K562 (cell line): ENCODE data around the gene AQP5. TPM values are rescaled to one million over a fixed set of nuclear protein-coding genes. Genes with fewer than 3 reads are reported as not detected.

Source experiments
- BRF2 ChIP-seq: IDR thresholded peaks from 3 replicates; pipeline ENCODE4 v1.6.1; 2011; ENCODE audit warnings: borderline replicate concordance, mild to moderate bottlenecking; ENCODE audit not compliant: insufficient read length, insufficient read depth
- CBFB ChIP-seq: sonication (generic); formaldehyde crosslinking; IDR thresholded peaks from 2 replicates; pipeline ENCODE4 v1.4.0; 2020; ENCODE audit warnings: mild to moderate bottlenecking, missing genetic modification reagents
- CBX8 ChIP-seq: fragments of 200-600 bp; sonication (generic); IDR thresholded peaks from 2 replicates; pipeline ENCODE4 v1.6.1; 2012; ENCODE audit warnings: borderline replicate concordance, mixed run types, low read depth, mild to moderate bottlenecking, moderate library complexity, mixed read lengths, low read length, control low read depth, inconsistent platforms; ENCODE audit not compliant: poor library complexity, severe bottlenecking; ENCODE audit errors: extremely low read depth
- CREM ChIP-seq: IDR thresholded peaks from 2 replicates; pipeline ENCODE4 v1.6.1; 2014; ENCODE audit warnings: antibody characterized with exemption, low read depth
- IFI16 ChIP-seq: fragments of 250-450 bp; sonication (Bioruptor Pico); IDR thresholded peaks from 2 replicates; pipeline ENCODE4 v2.1.2; 2022; ENCODE audit warnings: mild to moderate bottlenecking, inconsistent platforms
- MAX ChIP-seq: sonication (generic); formaldehyde crosslinking; IDR thresholded peaks from 2 replicates; pipeline ENCODE4 v1.9.0; 2022; ENCODE audit warnings: mild to moderate bottlenecking, missing genetic modification reagents
- MNT ChIP-seq, 2 experiments: fragments of 450-650 bp; conservative IDR thresholded peaks; 2 replicates each; pipeline ENCODE4 v1.6.1; 2017; ENCODE audit warnings: mild to moderate bottlenecking in 2 of 2, moderate library complexity in 2 of 2
- NKRF ChIP-seq: fragments of 450-650 bp; IDR thresholded peaks from 2 replicates; pipeline ENCODE4 v1.6.1; 2016; ENCODE audit warnings: borderline replicate concordance
- SAFB ChIP-seq: fragments of 200-400 bp; formaldehyde crosslinking; IDR thresholded peaks from 2 replicates; pipeline ENCODE4 v1.6.1; 2017; ENCODE audit warnings: low read depth, low read length, borderline replicate concordance
- SETDB1 ChIP-seq: IDR thresholded peaks from one replicate; pipeline ENCODE4 v1.6.1; 2012; ENCODE audit warnings: low read length, control low read depth, inconsistent platforms
- ZNF324 ChIP-seq: fragments of 250-450 bp; sonication (Bioruptor Pico); IDR thresholded peaks from 2 replicates; pipeline ENCODE4 v1.4.0; 2020; ENCODE audit warnings: mild to moderate bottlenecking
- ZNF57 ChIP-seq: fragments of 450-650 bp; formaldehyde crosslinking; IDR thresholded peaks from 2 replicates; pipeline ENCODE4 v1.4.0; 2020; ENCODE audit warnings: mild to moderate bottlenecking, moderate library complexity
- polyA plus RNA-seq, 8 experiments: library from polyadenylated mRNA; depleted of rRNA in 4 of 8; stranded (reverse) in 5 of 8; unstranded in 3 of 8; fragments of >200 nt; fragmentation: Nextera tagmentation in 2 of 8; fragmentation: Illumina TruSeq in 1 of 8; extraction: Ambion mirVana in 2 of 8; extraction: Trizol in 1 of 8; gene quantifications; 2 replicates each; pipeline versions ENCODE4 v1.2.1 to v1.2.3, GENCODE V29; 2011 to 2014; ENCODE audit warnings: inconsistent platforms in 1 of 8, missing spikeins in 1 of 8
- total RNA-seq, 7 experiments: library from RNA; depleted of rRNA in 6 of 7; stranded (reverse); fragments of >200 nt in 6 of 7; fragmentation: Illumina TruSeq in 2 of 7; extraction: Trizol in 2 of 7; gene quantifications; 2 replicates each; pipeline versions ENCODE4 v1.2.1 to v1.2.3, GENCODE V29; 2011 to 2021; ENCODE audit warnings: low replicate concordance in 1 of 7

Gene AQP5
- total and polyA plus RNA-seq, 9 of the 15 experiments (the other 6 are each of a cell fraction or from before 2014, with no cell fraction given): not detected

- TF ChIP-seq MNT (conservative IDR thresholded peaks at IDR 0.05) (no peak), CBFB (CRISPR knock-in tag) (no peak), CBX8 (no peak), BRF2 (no peak), MAX (CRISPR knock-in tag) (no peak), ZNF57 (CRISPR knock-in tag) (no peak), SAFB (no peak), CREM (no peak), ZNF324 (CRISPR knock-in tag) (no peak), SETDB1 (no peak), IFI16 (CRISPR knock-in tag) (no peak), NKRF (no peak)
Observed at GRCh38 chr12:49939707-49940106, 22.0 kb upstream of the AQP5 start (continued).
